ENCODE results near the gene CDK19. TPM values are rescaled to one million over a fixed set of nuclear protein-coding genes. Genes with fewer than 3 reads are reported as not detected.
A peak's percentile ranks its signal among the peaks of the same experiment; 100 is the strongest.

The CDK19 gene
- total and polyA plus RNA-seq, 2 of the 13 experiments (the other 11 are each of a cell fraction or from before 2014, with no cell fraction given) = 13.4 to 27.0 TPM

DNA sequence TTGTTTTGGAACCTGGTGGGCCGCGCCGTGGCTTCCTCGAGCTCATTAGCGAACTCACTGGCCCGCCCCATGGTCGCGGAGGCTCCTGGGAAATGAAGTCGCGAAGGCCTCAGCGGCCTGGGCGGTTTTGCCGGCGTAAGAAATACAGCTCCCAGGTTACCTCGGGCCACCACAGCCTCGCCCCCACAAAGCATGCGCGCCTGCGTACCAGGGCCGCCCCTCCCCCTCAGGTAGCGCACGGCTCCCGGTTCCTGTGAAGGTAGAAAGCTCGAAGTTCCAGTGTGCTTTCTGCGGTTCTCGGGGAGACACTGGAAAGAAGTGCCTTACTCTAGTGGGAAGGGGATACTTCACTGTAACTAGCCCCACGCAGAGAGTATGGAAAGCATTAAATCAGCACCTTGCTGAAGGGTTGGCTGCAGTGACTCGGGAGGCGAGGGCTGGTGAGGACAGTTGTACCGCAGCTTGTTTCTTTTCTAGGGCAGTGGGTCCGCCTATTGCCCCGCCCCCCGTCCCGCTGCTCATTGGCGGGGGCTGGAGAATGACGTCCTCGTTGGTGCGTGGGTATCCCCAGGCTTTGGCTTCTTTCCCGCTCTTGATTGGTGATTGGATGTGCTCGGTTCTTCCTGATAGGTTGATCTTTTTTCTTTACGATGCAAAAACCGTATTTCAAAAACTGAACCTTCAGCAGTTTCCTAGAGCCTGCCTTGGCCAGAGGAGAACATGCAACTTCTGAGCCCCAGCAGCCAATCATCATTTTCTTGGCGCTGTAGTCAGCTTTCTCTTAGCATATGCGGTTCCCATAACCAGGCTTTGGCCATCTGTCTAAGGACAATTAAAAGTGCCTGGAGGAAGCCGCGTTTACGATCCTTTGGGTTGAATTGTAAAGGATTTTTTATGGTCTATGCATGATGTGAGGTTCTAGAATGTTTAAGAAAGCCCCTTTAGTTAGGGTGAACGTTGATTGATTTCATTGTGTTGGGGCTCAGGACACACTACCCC is at the start of gene CDK19 (continued):
- TF ChIP-seq, protein P1, sequence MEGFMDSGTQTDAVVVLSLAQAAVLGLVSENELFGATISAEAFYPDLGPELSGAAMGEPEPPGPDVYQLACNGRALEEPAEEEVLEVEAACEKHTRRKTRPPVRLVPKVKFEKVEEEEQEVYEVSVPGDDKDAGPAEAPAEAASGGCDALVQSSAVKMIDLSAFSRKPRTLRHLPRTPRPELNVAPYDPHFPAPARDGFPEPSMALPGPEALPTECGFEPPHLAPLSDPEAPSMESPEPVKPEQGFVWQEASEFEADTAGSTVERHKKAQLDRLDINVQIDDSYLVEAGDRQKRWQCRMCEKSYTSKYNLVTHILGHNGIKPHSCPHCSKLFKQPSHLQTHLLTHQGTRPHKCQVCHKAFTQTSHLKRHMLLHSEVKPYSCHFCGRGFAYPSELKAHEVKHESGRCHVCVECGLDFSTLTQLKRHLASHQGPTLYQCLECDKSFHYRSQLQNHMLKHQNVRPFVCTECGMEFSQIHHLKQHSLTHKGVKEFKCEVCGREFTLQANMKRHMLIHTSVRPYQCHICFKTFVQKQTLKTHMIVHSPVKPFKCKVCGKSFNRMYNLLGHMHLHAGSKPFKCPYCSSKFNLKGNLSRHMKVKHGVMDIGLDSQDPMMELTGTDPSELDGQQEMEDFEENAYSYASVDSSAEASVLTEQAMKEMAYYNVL (CRISPR knock-in tag; IDR thresholded peaks at IDR 0.05; ENCODE audit: borderline replicate concordance) = no peak; the same call in 1 of the 2 replicates
- no peak for TF ChIP-seq HNRNPL (IDR thresholded peaks at IDR 0.05; ENCODE audit: low read depth, low read length)
- no peak for TF ChIP-seq ZNF33A (CRISPR knock-in tag; IDR thresholded peaks at IDR 0.05; ENCODE audit: borderline replicate concordance)
- no peak for TF ChIP-seq ZNF34 (CRISPR knock-in tag; IDR thresholded peaks at IDR 0.05; ENCODE audit: borderline replicate concordance)
- TF ChIP-seq DPF2 (CRISPR knock-in tag; IDR thresholded peaks at IDR 0.05; ENCODE audit: borderline replicate concordance, low read depth) = no peak
- TF ChIP-seq ZNF335 (CRISPR knock-in tag; IDR thresholded peaks at IDR 0.05) = 0 out of 2 replicates have a peak, but pooled peaks have one; percentile 55
- TF ChIP-seq ETV5 (CRISPR knock-in tag; IDR thresholded peaks at IDR 0.05; ENCODE audit: borderline replicate concordance) = no peak
- TF ChIP-seq NCOA1 (CRISPR knock-in tag; IDR thresholded peaks at IDR 0.05) = no peak
- TF ChIP-seq GABPA (IDR thresholded peaks at IDR 0.05; ENCODE audit: low read depth, low read length) = no peak
- peak; percentile 70 for TF ChIP-seq GABPA (CRISPR knock-in tag; IDR thresholded peaks at IDR 0.05; ENCODE audit: low read depth)
- no peak for TF ChIP-seq ZNF446 (CRISPR knock-in tag; IDR thresholded peaks at IDR 0.05)
- TF ChIP-seq, protein P2, sequence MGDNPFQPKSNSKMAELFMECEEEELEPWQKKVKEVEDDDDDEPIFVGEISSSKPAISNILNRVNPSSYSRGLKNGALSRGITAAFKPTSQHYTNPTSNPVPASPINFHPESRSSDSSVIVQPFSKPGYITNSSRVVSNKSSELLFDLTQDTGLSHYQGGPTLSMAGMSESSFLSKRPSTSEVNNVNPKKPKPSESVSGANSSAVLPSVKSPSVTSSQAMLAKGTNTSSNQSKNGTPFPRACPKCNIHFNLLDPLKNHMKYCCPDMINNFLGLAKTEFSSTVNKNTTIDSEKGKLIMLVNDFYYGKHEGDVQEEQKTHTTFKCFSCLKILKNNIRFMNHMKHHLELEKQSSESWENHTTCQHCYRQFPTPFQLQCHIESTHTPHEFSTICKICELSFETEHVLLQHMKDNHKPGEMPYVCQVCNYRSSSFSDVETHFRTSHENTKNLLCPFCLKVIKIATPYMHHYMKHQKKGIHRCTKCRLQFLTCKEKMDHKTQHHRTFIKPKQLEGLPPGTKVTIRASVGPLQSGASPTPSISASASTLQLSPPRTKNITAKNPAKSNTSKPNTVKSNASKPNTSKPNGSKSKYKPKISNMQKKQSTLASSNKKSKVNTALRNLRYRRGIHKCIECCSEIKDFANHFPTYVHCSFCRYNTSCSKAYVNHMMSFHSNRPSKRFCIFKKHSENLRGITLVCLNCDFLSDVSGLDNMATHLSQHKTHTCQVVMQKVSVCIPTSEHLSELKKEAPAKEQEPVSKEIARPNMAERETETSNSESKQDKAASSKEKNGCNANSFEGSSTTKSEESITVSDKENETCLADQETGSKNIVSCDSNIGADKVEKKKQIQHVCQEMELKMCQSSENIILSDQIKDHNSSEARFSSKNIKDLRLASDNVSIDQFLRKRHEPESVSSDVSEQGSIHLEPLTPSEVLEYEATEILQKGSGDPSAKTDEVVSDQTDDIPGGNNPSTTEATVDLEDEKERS (CRISPR knock-in tag; IDR thresholded peaks at IDR 0.05) = no peak; the same call in 1 of the 2 replicates
- TF ChIP-seq ZNF772 (CRISPR knock-in tag; IDR thresholded peaks at IDR 0.05) = peak; percentile 67; the same call in 1 of the 2 replicates
- TF ChIP-seq ISL2 (CRISPR knock-in tag; IDR thresholded peaks at IDR 0.05) = no peak
- no peak for TF ChIP-seq ZNF546 (CRISPR knock-in tag; conservative IDR thresholded peaks at IDR 0.05)
- TF ChIP-seq YEATS4 (CRISPR knock-in tag; IDR thresholded peaks at IDR 0.05; ENCODE audit: borderline replicate concordance) = no peak; the same call in none of the 2 replicates
- TF ChIP-seq MAFK (conservative IDR thresholded peaks at IDR 0.05 in 1 of 2, IDR thresholded peaks at IDR 0.05 in 1 of 2; ENCODE audit: low read length in 2 of 2) = peak; percentile 92 to 96
- no peak for TF ChIP-seq REL (CRISPR knock-in tag; conservative IDR thresholded peaks at IDR 0.05)
- peak; percentile 51; the same call in 1 of the 2 replicates for TF ChIP-seq KLF11 (CRISPR knock-in tag; IDR thresholded peaks at IDR 0.05)
- no peak for TF ChIP-seq ZNF780A (CRISPR knock-in tag; IDR thresholded peaks at IDR 0.05)
- TF ChIP-seq SNAI1 (CRISPR knock-in tag; IDR thresholded peaks at IDR 0.05; ENCODE audit: borderline replicate concordance) = no peak
- TF ChIP-seq, protein P3, sequence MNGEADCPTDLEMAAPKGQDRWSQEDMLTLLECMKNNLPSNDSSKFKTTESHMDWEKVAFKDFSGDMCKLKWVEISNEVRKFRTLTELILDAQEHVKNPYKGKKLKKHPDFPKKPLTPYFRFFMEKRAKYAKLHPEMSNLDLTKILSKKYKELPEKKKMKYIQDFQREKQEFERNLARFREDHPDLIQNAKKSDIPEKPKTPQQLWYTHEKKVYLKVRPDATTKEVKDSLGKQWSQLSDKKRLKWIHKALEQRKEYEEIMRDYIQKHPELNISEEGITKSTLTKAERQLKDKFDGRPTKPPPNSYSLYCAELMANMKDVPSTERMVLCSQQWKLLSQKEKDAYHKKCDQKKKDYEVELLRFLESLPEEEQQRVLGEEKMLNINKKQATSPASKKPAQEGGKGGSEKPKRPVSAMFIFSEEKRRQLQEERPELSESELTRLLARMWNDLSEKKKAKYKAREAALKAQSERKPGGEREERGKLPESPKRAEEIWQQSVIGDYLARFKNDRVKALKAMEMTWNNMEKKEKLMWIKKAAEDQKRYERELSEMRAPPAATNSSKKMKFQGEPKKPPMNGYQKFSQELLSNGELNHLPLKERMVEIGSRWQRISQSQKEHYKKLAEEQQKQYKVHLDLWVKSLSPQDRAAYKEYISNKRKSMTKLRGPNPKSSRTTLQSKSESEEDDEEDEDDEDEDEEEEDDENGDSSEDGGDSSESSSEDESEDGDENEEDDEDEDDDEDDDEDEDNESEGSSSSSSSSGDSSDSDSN (CRISPR knock-in tag; IDR thresholded peaks at IDR 0.05) = peak; percentile 35

Data from HepG2 (cell line).